Fibroblast of villous mesenchyme (primary cell): ENCODE data around the gene LRIG3. TPM values are rescaled to one million over a fixed set of nuclear protein-coding genes. Genes with fewer than 3 reads are reported as not detected.

ENCODE experiments used
- DNase-seq: peaks from one replicate; pipeline ENCODE4 v3.0.0-alpha.2; 2010; ENCODE audit warnings: low read depth
- H3K4me3 ChIP-seq: 2 replicates; pipeline ENCODE4 v1.5.1; 2011; ENCODE audit warnings: low read depth, mild to moderate bottlenecking, low read length
- total RNA-seq: library from RNA; depleted of rRNA; stranded (reverse); fragments of >200 nt; gene quantifications from 2 replicates; pipeline ENCODE4 v1.2.3, GENCODE V29; 2012
- TF ChIP-seq, protein P1 (sequence below): IDR thresholded peaks from 2 replicates; pipeline ENCODE4 v1.5.1; 2012; ENCODE audit warnings: low read depth, mild to moderate bottlenecking, low read length; ENCODE audit not compliant: insufficient read depth

Gene LRIG3, protein sequence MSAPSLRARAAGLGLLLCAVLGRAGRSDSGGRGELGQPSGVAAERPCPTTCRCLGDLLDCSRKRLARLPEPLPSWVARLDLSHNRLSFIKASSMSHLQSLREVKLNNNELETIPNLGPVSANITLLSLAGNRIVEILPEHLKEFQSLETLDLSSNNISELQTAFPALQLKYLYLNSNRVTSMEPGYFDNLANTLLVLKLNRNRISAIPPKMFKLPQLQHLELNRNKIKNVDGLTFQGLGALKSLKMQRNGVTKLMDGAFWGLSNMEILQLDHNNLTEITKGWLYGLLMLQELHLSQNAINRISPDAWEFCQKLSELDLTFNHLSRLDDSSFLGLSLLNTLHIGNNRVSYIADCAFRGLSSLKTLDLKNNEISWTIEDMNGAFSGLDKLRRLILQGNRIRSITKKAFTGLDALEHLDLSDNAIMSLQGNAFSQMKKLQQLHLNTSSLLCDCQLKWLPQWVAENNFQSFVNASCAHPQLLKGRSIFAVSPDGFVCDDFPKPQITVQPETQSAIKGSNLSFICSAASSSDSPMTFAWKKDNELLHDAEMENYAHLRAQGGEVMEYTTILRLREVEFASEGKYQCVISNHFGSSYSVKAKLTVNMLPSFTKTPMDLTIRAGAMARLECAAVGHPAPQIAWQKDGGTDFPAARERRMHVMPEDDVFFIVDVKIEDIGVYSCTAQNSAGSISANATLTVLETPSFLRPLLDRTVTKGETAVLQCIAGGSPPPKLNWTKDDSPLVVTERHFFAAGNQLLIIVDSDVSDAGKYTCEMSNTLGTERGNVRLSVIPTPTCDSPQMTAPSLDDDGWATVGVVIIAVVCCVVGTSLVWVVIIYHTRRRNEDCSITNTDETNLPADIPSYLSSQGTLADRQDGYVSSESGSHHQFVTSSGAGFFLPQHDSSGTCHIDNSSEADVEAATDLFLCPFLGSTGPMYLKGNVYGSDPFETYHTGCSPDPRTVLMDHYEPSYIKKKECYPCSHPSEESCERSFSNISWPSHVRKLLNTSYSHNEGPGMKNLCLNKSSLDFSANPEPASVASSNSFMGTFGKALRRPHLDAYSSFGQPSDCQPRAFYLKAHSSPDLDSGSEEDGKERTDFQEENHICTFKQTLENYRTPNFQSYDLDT
- 66.0 and 97.2 TPM in 2 replicates for total RNA-seq

GRCh38 chr12:58920102-58920960 is at the start of gene LRIG3:
TSS of gene LRIG3 (minus strand) at chr12:58920504. CDS start at chr12:58920235, 269 bp downstream.
- peak within 1 kb of the TSS; percentile 95 for H3K4me3 ChIP-seq
- TF ChIP-seq, protein P1, sequence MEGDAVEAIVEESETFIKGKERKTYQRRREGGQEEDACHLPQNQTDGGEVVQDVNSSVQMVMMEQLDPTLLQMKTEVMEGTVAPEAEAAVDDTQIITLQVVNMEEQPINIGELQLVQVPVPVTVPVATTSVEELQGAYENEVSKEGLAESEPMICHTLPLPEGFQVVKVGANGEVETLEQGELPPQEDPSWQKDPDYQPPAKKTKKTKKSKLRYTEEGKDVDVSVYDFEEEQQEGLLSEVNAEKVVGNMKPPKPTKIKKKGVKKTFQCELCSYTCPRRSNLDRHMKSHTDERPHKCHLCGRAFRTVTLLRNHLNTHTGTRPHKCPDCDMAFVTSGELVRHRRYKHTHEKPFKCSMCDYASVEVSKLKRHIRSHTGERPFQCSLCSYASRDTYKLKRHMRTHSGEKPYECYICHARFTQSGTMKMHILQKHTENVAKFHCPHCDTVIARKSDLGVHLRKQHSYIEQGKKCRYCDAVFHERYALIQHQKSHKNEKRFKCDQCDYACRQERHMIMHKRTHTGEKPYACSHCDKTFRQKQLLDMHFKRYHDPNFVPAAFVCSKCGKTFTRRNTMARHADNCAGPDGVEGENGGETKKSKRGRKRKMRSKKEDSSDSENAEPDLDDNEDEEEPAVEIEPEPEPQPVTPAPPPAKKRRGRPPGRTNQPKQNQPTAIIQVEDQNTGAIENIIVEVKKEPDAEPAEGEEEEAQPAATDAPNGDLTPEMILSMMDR, result no peak
- DNase-seq, result peak; percentile 91

GRCh38 chr12:58969237-58969636 is 48.9 kb upstream of the LRIG3 start:
- TF ChIP-seq, protein P1, result no peak
- no peak for DNase-seq
- no peak overlapping the region for H3K4me3 ChIP-seq

- H3K4me3 ChIP-seq, result no peak overlapping the region
- TF ChIP-seq, protein P1, result no peak
- no peak for DNase-seq
Observed at GRCh38 chr12:58967561-58967960, 47.3 kb upstream of the LRIG3 start.

- H3K4me3 ChIP-seq, result no peak overlapping the region
- TF ChIP-seq, protein P1, result no peak
- DNase-seq, result peak; percentile 8
Observed at GRCh38 chr12:58966939-58967338, 46.6 kb upstream of the LRIG3 start.

- DNase-seq, result no peak
- H3K4me3 ChIP-seq, result no peak overlapping the region
- TF ChIP-seq, protein P1, result no peak
Observed at GRCh38 chr12:58965568-58965967, 45.3 kb upstream of the LRIG3 start.

DNA sequence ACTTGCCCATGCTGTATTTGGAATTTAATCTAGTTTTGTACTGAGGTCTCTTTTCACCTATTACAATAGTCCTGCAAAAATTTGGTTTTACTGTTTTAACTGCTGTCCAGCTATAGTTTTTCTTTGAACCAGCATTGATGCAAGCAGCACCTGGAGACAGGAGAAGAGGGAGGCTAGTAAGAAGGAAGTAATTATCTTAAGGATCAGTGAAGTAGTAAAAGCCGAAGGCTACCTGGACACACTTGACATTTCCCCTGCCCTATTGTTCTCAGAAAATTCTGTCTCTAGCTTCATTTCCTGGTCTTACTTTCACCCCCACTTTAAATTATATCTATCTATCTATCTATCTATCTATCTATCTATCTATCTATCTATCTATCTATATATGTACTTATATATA is 43.5 kb upstream of the LRIG3 start:
- DNase-seq, result no peak
- H3K4me3 ChIP-seq, result no peak overlapping the region
- TF ChIP-seq, protein P1, result no peak
